Fibroblast of villous mesenchyme (primary cell): ENCODE measurements around the gene CD300LF. TPM values are rescaled to one million over a fixed set of nuclear protein-coding genes. Genes with fewer than 3 reads are reported as not detected.

Experiments used
- DNase-seq: peaks from one replicate; pipeline ENCODE4 v3.0.0-alpha.2; 2010; ENCODE audit warnings: low read depth
- H3K4me3 ChIP-seq: 2 replicates; pipeline ENCODE4 v1.5.1; 2011; ENCODE audit warnings: low read depth, mild to moderate bottlenecking, low read length
- CTCF ChIP-seq: IDR thresholded peaks from 2 replicates; pipeline ENCODE4 v1.5.1; 2012; ENCODE audit warnings: low read depth, mild to moderate bottlenecking, low read length; ENCODE audit not compliant: insufficient read depth
- total RNA-seq: library from RNA; depleted of rRNA; stranded (reverse); fragments of >200 nt; gene quantifications from 2 replicates; pipeline ENCODE4 v1.2.3, GENCODE V29; 2012

The CD300LF gene
- total RNA-seq = not detected in 2 replicates

GRCh38 chr17:74712756-74713155, at the start of gene CD300LF:
Gene CD300LF, minus strand, starts transcription at chr17:74712923. Its CDS starts 57 bp downstream, at chr17:74712866.
- no peak within 1 kb of the TSS for H3K4me3 ChIP-seq
- no peak for TF ChIP-seq CTCF
- DNase-seq = no peak

GRCh38 chr17:74761931-74762330, 49.2 kb upstream of the CD300LF start:
- no peak overlapping the region for H3K4me3 ChIP-seq
- DNase-seq = no peak
- TF ChIP-seq CTCF = no peak

GRCh38 chr17:74761419-74761818, 48.7 kb upstream of the CD300LF start:
- no peak for TF ChIP-seq CTCF
- H3K4me3 ChIP-seq = no peak overlapping the region
- no peak for DNase-seq

- no peak overlapping the region for H3K4me3 ChIP-seq
- TF ChIP-seq CTCF = no peak
- DNase-seq = no peak
Measured at GRCh38 chr17:74760404-74761105, 47.8 kb upstream of the CD300LF start.

GRCh38 chr17:74759941-74760340, 47.2 kb upstream of the CD300LF start:
- no peak for DNase-seq
- TF ChIP-seq CTCF = no peak
- H3K4me3 ChIP-seq = no peak overlapping the region

- TF ChIP-seq CTCF = peak; percentile 5
- no peak overlapping the region for H3K4me3 ChIP-seq
- DNase-seq = no peak
Measured at GRCh38 chr17:74759243-74759801, 46.6 kb upstream of the CD300LF start.

- DNase-seq = no peak
Measured at GRCh38 chr17:74758848-74759168, 46.1 kb upstream of the CD300LF start.

More at GRCh38 chr17:74758848-74759168, 46.1 kb upstream of the CD300LF start:
- no peak overlapping the region for H3K4me3 ChIP-seq
- no peak for TF ChIP-seq CTCF
